T-helper 1 cell (primary cell): ENCODE data around the gene CNTN4.
"Not testable (repeated sequence)": the region's sequence is repeated elsewhere in the genome, so short reads cannot be mapped to it uniquely, and the experiment has no call there.

Experiments
- DNase-seq, 5 donors: peaks; one replicate each; pipeline ENCODE4 v3.0.0-alpha.2; 2012 to 2020

The CNTN4 gene

DNA sequence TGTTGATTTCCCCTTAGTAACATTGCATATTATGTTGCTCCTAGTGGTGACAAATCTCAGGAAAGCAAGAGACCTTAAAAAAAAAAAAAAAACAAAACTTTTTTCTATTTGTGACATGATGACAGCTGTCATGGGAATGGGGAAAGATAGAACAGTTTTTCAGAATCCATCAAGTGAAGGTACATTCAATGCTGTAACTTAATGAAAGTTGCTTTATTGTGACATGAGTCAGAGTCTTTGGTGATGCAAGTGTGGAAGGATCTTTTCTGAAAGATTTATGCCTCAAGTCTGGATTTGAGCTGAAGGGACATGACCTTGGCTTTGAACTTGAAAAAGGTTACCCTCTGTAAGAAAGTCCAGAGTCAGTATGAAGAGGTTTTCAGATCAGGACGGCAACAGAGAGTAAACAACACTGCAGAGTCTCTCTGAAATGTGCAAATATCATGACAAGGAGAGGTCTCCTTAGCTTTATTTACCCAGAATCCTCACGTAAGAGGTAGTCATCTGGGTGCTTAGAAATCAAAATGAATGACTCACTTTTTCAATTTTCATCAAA lies 424.7 kb downstream of the CNTN4 start:
- no peak for DNase-seq

DNA sequence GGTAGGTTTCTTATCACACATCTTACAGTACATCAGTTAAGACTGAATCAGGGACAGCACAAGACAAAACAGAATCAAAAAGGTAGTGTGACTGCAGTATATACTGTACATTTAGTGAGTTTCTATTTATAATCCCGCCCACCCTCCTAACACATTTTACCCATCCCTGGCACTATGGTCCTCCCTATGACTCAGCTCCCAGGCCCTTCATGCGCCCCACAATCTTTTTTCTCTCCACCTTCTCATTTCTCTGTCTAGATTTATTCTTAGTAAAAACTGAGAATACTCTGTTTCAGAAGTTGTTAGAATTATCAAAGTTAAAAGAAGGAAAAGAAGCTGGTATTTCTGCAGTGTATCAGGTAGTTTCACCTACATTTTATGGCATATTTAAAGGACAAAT lies 427.3 kb downstream of the CNTN4 start:
- no peak for DNase-seq

DNA sequence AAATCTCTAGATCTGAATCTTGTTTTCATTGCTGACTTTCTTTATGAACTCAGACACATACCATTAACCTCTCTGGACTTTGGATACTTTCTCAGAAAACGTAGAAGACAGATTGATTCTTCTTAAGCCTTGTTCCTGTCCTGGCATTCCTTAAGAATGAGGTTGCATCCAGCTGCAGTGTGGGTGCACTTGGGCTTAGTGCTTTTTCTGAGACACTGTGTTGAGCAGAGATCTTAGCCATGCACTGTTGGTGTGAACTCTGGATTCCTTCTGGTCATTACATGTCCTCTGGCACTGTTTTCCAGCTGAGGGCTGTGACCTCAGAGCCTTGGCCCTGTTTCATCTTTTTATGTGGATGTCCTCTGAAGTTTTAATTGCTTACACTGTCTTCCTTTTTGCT lies 428.3 kb downstream of the CNTN4 start:
- no peak for DNase-seq

DNA sequence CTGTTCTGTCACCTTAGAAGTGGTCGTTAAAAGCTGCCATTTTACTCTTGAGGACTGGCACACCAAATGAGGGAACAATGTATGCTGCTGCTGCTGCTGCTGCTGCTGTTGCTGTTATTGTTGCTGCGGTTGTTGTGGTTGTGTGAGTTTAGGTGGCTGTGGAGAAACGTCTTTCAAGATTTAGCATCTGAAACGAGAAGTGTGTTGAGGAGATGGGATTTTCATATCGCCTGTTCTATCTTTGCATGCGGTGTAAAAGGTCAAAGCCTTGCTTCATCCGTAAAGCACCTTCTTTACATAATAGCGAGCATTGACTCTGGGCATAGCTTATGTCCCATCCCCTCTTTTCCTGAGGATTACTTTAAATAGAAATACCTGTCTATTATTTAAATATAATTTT lies 428.7 kb downstream of the CNTN4 start:
- not testable (repeated sequence) for DNase-seq

DNA sequence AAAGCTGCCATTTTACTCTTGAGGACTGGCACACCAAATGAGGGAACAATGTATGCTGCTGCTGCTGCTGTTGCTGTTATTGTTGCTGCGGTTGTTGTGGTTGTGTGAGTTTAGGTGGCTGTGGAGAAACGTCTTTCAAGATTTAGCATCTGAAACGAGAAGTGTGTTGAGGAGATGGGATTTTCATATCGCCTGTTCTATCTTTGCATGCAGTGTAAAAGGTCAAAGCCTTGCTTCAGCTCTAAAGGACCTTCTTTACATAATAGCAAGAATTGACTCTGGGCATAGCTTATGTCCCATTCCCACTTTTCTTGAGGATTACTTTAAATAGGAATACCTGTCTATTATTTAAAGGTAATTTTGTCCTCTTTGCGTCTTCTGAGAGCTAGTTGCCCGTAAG lies 436.1 kb downstream of the CNTN4 start:
- DNase-seq = not testable (repeated sequence)

DNA sequence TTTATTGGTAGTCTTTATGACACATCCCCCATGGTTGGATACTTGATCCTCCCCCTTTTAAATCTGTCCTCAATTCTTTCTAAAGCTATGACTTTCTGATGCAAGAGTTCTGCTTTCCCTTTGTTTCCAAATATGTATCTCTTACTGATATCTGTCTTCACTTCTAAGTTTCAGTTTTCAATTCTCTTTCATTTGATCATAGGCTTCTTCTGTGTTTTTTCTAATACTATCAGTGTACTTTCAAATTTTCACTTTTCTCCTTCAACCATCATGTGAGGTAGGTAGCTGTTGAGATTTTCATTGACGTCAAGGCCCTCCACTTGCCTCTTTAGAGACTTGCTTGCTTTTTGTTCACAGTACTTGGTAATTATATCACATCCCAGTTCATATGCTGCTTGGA lies 436.5 kb downstream of the CNTN4 start:
- DNase-seq = no peak

DNA sequence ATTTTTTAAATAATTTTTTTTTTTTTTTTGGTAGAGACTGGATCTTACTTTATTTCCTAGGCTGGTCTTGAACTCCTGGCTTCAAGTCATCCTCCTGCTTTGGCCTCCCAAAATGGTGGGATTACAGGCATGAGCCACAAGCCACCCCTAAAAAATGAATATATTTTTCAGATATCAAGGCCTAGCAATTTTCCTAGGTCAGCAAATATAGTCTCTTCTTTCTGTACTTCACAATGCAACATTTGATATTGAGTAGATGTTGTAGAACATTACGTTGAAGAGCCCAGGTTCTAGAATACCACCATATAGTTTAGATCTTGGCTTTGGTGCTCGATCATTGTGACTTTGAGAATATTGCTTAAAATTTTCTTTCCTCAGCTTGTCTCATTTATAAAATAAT lies 437.9 kb downstream of the CNTN4 start:
- DNase-seq = no peak

DNA sequence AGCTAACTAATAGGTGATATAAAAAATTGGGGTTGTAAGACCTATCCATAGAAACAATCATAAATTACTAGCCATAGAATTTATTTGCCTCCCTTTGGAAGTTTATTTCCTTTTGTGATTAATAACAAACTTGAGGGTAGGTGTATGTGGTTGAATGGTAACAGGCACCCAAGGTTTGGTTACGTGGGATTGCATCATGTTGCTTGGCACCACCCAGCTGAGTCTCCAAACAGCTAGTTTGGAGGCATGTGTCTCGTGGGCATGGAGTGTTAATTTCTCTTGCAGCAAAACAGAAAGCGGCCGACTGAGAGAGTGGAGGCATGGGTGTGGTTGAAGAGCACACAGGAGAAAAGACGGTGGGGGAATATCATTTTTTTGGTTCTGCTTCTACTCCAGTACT lies 441.4 kb downstream of the CNTN4 start:
- no peak for DNase-seq

DNA sequence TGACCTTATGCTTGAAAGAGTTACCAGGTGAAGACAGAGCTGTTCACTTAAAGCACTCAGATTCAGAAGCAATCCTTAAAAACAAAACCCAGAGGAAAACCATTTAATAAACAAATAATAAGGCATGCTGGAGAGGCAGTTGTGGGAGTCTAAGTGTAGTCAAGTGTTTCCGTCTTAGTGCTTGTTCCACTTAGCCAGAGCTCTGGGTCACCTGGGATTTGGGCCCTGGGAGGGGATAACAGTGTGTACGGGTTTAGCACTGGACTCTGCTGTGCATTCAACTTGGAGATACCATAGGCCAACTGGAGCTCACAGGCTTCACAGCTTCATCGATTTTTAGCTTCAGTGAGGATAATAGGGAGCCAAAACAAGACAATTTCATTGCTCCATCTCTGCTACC lies 444.6 kb downstream of the CNTN4 start:
- DNase-seq = no peak

DNA sequence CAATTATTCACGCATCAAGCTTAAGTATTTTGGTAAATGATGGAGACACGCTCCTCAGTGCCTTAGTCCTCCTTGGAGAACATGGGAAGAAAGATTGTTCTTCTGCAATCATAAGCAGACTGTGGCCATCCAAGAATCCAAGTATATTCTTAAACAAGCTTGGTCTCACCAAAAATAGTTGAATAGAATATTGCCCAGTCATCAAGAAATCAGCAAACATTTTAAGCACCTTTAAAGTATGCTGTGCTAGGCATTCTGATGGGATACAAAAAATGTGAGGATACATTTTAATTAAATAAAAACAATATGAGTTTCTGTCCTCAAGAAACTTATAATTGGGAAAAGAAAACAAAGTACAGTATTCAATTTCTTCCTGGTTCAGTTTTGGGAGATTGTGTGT lies 445.5 kb downstream of the CNTN4 start:
- DNase-seq = no peak

DNA sequence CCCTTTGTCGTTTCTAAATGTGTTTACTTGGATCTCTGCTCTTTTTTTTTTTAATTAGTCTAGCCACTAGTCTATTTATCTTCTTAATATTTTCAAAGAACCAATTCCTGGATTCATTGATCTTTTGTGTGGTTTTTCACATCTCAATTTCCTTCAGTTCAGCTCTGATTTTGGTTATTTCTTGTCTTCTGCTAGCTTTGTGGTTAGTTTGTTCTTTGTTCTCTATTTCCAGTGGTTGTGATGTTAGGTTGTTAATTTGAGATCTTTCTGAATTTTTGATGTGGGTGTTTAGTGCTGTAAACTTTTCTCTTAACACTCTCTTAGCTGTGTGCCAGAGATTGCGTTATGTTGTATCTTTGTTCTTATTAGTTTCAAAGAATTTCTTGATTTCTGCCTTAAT lies 446.1 kb downstream of the CNTN4 start:
- no peak for DNase-seq

DNA sequence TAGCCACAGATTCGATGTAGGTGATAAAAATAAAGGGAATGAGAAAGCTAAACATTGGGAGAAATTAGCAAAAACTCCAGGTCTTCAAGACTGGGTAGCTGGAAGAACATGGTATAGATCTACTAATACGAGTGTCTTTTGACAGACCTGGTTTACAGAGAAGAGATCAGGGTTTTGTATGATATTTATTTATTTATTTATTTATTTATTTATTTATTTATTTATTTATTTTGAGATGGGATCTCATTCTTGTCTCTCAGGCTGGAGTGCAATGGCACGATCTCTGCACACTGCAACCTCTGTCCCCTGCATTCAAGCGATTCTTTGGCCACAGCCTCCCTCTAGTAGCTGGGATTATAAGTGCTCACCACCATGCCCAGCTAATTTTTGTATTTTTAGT lies 448.4 kb downstream of the CNTN4 start:
- DNase-seq = no peak

DNA sequence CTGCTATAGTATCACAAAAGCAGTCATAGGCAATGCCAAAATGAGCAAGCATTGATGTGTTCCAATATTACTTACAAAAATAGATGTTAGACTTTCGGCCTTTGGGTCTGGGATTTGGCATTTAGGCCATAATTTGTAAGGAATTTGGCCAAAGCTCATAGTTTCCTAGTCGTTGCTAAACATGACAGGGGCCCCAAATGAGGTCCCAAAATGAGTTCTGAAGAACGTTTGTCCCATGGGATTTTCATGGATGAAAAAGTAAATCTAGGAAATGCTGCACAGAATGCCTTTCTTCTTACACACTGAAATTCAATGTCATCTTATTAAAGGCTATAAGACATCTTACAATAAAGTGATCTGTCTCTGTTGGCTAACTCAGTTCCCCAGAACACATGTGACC lies 456.0 kb downstream of the CNTN4 start:
- no peak for DNase-seq

DNA sequence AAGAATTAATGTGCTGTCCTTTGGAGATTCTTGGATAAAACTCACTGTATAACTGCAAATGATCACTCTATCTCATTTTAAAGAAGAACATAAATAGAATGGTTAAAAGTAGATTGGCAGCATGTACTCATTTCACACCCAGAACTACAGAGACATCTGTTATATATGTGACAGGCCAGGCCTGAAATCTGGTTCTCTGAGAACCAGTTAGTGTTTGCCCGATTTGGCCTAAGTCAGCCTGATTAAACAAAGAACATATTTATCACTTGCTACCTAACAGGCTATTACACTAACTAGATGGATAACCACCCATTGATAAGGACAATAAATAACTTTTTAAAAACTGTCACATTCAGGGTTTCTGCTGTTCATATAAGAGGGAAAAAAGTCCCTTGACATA lies 460.1 kb downstream of the CNTN4 start:
- DNase-seq = no peak

DNA sequence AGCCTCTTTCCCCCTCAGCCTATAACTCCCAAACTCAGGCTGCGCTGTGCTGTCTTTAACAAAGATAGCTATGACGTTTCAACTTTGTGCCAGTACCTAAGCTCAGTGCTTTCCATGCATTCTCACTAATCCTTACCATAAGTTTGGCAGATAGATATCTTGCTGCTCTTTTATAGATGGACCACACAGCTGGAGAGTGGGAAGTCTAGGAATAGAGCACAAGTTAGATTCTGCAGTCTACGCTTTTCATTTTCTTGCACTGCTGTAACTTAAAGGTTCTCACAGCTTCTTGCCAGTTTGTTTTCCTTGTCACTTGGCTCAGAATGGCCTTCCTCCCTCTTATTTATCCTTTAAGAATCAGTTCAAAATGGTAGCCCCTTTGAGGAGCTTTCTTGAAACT lies 468.8 kb downstream of the CNTN4 start:
- no peak for DNase-seq

DNA sequence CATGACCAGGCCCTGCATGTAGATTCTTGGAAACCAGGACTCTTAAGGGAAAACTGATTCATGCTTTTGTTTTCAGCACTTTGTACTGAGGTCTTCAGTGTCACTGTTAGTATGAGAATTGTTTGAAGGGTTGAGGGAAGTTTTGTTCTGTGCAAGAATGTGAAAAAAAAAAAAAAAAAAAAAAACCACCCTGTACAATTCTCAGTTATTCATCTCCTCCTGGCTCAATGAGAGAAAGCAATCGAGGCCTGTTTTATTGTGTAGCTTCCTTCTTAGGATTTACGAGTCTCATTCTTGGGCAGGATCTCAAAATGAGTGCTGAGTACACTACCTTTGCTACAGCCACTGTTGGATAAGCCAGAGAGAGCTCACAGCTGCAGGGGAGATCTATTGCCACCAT lies 469.5 kb downstream of the CNTN4 start:
- no peak for DNase-seq

DNA sequence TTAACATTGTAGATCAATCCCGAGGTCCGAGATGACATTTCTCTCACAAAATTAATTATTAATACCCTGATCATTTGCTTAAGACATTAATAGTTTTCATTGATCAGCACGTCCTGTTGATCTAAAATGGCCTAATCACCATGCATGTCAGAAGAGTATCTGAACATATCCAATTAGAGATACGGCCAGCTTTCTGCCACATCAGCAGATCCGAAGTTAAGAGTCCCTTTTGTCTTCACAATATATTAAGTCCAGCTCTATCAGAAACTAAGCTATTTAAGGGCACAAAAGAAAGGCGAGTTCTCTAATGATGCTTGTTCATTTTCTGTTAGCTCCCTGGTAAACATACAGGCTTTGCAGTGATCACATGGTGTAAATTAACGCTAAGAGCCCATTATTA lies 470.3 kb downstream of the CNTN4 start:
- DNase-seq = no peak

DNA sequence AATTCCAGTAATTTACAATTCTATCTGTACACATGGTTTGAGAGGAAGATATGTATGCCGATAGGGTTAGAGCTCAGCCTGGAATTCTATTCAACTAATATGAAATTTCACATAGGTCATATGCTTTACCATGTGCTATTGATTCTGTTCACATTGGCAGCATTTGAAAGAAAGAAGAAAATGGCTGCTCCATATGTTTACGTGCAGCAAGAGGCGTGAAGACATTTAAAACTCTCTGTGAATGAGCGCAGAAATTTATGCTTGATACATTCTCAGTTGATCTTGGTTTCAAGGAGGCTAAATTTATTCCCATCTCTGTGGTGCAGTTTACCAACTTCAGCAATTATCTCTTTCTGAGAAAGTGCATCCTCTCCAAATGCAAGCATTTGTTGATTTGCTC lies 478.9 kb downstream of the CNTN4 start:
- no peak for DNase-seq

DNA sequence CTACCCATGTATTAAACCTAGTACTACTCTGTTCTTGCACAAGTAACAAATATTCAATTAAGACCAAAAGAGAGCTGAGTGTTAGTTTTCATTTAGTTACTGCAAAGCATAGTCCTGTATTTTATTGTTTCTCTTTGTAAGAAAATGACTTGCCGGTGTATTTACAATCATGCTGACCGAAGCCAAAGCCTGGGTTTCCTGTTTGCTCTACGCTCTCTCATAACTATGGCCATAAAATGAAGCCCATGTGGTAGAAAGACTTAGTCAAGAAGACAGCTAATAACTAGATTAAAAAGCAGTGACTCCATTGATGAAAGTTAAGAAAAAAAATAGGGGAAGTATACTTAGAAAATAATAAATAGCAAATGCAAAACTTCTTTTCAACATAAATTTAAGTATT lies 479.9 kb downstream of the CNTN4 start:
- no peak for DNase-seq

DNA sequence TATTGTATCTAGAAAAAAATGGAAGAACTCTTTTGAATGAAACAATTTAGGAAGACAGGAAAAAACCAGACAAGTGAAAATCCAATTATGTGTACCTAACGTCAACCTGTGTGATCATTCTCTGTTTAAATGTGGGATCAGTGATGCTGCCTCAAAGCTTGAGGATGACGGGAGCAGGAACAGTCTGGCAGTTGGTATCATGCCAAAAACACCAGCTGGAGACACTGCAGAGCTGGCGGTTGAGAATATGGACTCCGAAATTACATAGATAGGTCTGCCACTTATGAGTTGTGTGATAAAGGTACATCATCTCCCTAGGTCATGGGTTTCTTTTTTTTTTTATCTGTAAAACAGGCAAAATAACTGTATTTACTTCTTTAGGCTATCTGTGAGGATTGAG lies 480.5 kb downstream of the CNTN4 start:
- DNase-seq = no peak

DNA sequence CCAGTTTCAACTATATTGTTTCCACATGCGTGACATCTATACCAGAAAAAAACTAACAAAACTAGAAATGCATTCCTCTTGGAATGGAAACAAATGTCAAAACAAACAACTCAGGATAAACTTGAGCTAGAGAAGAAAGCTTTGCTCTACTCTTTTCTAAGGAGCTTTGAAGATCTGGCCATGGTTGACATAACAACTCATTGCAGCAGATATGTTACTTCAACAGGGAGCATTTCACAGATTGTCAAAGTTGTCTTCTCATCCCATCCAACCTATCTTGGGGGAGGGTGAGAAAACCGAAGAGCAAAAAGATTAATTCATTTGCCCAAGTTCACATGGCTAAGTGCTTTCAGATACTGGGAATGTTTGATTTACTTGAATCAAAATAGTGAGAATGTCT lies 484.4 kb downstream of the CNTN4 start:
- no peak for DNase-seq

DNA sequence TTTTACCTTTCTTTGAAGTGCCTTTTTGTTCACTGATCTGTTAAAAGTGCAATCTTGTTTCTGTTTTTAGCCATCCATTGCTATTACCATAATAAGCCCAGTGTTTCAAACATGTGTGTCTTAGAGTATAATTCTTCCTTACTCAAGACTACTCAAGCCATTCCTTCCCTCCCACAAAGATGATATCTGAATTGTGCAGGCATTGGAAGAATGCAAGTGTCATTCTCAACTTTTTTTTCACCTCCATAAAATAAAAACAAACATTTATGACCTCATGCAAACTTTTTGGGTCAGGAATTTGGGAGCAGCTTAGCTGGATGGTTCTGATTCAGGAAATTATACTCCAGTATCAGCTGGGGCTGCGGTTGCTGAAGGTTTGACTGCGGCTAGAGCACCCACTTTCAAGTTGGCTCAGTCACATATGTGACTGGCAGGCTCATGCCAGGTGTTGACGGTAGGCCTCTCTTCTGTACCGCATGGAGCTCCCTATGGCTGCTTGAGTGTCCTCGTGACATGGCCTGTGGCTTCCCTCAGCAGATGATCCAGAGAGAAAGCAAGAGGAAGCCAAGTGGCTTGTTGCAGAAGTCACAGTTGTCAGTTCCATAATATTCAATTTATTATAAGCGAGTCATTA lies 490.8 kb downstream of the CNTN4 start:
- DNase-seq = no peak

DNA sequence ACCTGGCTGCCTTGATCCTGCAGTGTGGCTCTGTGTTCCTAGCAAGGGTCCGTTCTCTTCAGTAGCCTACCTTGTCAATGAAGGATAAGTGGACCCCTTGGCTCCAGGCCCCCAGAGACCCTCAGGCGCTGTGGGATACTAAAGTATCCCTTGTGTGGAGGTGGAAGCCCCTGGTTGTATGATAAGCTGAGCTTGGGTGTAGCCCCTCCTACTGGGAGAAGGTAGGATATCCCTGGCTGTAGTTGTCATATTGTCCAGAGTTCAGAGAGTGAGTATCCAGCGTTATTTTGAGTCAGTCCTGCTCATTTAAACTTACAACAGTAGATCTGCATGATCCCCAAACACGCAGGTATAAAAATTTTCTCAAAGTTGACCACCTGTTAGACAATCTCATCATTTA lies 496.8 kb downstream of the CNTN4 start:
- DNase-seq = no peak

DNA sequence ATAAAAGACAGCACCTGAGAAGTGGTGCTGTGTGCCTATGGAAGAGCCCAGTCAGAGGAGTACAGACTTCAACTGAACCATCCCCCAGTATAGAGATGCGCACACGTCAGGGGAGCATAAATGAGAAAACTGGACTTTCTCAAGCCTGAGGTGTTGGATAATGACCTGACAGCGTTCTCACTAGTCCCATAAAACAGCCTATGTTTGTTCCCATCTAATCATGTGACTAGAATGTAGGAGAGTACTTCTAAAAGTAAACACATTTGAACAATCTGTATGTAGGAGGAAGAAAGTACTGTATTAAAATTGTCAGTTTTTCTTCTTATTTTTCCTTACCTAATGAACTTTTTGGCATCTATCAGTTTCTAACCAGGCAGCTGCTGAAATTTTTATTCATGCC lies 498.9 kb downstream of the CNTN4 start:
- no peak for DNase-seq

DNA sequence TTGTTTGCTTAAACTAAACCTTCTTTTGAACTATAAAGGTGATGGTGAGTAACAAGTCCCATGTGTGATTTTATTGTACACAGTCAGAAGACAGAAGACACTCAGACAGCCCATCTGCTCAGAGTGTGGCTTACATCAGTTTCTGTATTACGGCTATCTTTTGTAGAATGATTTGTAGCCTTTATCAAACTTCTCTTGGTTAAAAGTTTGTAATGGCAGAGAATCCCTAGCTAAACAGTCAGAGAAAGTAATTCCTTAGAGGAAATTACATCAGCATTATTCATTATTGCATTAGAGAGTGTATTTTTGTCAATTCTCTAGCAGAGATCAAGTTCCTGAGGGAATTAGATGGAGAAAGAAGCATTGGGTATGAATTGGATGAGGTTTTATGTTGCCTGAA lies 500.8 kb downstream of the CNTN4 start:
- no peak for DNase-seq
